CD4-positive, alpha-beta T cell treated with Interleukin-4 for 1 hour (primary cell): ENCODE data around the gene DPYD.
A peak's percentile ranks its signal among the peaks of the same experiment; 100 is the strongest.

Source experiments
- DNase-seq, 2 donors: peaks; one replicate each; pipeline ENCODE4 v3.0.0-alpha.2; 2020 to 2022

DPYD gene

GRCh38 chr1:97920832-97921571, at the start of gene DPYD:
Gene DPYD (minus strand): TSS chr1:97921034. CDS start chr1:97920922, 112 bp downstream.
- DNase-seq: peak; percentile 84

DNA sequence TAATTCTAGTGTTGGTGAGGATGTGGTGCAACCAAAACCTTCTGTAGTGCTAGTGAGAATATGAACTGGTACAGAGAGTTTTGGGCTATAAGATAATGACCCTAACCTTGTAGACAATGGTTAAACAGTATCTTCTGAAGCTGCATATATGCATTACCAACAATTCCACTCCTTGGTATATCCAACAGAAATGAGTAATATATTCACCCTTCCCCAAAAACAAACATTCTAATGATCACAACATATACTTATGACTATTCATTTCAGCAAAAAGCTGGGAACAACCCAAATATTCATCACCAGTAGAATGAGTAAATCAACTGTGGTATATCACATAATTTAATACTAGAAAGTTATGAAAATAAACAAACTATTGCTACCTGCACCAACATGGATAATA, 39.6 kb upstream of the DPYD start:
- no peak for DNase-seq

DNA sequence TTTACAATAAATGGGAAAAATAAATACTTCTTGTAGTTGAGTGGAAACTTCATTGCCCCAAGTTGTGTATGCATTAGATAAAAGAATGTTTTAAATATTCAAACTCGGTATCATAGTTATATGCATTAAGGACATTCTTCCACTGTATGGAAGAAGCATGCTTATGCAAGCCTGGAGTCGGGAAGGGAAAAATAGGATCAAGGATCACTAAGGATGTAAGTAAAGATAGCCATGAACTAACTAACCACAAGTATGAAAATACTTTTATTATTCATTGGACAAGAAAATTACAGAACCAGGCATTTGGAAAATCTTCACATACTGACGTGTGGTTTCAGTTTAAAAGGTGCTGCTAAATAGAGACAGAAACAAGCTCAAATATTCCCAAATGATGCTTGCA, 26.9 kb upstream of the DPYD start:
- no peak for DNase-seq

- DNase-seq: no peak
Measured at GRCh38 chr1:97943354-97943753, 22.5 kb upstream of the DPYD start.

DNA sequence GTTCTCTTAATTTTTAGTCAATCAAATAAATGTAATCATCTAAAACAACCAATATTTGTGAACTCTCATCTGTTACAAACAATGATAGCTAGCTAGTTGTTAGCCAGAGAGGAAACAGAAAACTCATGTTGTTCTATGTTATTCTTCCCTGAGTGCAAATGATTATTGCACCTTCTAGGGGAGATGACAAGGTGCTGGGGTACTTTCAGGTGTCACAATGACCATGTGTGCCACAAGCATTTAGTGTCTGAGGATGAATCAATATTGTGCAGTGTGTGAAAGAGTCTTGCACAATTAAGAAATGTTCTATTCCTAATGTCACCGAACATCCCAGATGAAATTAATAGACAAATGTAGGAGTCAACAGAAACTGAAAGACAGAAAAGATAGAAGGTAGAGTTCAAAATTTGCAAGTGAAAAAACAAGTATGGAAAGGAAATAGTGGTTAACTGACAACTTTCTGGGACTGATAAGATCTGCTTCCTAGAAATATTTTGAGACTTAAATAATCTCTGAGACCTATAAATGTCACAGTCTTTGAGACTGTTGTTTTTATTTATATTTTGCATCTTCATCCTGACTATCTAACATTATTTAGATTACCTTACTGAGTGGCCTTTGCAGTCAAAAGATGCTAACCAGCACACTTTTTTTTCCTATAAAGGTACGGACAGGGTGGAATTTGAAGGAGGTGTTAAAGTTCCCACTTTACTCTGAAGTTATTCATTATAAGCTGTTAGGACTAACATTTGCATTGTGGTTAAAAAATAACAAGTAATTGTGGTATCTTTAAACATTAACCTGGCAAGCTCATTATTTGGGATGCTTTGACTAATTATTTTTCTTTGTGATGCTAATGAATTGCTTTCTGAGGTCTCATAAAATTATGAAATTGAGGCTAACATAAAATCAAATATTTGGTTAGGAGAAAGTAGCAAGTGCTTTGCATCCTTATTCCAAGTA, 21.6 kb upstream of the DPYD start:
- peak in 1 of 2 donors; percentile 28 for DNase-seq

- no peak for DNase-seq
Measured at GRCh38 chr1:97938285-97938642, 17.4 kb upstream of the DPYD start.

- no peak for DNase-seq
Measured at GRCh38 chr1:97936976-97937375, 16.1 kb upstream of the DPYD start.

GRCh38 chr1:97934491-97934890, 13.7 kb upstream of the DPYD start:
- no peak for DNase-seq

DNA sequence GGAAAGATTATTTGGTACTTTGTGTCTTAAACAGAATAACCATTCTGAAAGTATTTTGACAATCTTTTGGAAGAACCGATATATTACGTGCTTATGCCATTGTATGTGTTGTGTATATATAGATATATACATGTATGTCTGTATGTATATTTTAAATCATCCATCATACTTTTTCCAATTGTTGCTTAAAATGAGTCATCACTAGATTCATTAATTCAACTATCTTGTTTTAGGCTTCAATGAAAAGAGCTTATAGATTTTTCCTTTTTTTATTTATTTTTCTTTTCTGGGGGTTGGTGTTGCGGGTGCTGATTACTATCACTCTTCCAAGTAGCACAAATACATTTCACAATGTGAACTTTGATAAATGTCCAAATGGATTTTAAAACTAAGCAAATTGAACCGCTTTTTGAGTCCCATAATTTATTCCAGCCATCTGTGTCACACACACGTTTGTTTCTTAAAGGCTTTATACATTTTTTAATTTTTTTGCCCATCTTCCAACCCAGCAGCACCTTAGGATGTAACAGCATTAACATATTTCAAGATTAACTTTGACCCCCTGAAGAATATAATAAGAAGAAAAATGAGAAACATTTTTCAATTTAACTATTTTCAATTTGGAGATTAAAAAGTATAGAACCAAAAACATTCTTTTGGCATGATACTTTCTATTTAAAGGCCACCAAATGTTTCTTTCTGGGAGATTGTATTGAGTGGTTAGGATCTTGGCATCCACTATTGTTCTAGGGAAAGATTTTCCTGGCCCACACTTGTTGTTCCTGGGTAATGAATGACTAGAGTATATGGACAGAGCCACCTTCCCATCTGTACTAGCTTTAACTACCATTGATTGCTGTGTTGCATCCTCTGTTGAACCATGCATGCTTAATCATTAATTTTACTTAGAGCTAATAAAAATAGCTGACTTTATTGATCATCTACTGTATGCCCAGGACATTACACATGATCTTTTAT, 9.3 kb upstream of the DPYD start:
- DNase-seq: no peak

GRCh38 chr1:97926017-97926708, 5.3 kb upstream of the DPYD start:
- no peak for DNase-seq

DNA sequence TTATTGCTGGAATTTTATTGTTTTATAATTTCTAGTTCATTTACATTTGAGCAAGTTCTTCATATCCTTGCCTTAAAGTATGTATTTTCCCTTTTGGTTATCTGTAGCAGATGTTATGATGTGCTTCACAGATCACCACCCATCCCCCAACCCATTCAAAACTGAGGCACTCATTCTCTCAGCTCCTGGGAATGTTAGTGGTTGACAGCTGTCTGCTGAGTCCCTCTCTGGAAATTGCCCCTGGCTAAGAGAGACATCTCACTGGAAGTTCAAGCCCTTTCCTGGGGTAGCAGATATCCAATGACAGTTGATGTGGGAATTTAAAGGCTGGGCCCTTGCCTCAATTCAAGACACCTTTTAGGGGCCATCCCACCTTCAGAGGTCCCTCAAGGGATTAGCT, 4.3 kb upstream of the DPYD start:
- no peak for DNase-seq

DNA sequence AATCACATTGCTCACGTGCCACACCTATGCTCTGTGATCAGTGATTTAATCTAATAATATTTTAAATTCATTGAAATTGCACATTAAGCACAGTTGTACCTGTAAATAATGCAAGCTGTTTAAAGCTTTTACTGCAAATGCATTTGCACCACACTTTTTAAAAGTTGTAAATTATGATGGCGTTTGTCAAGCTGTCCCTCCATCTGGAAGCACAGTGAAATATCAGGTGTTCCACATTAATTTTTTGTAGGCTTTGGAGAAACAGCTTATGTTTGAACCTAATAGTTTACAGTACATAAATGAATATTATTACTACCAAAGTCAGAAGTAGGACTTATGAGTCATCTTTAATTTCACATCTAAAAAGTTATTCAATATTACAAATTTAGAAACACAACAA, 3.0 kb upstream of the DPYD start:
- no peak for DNase-seq

DNA sequence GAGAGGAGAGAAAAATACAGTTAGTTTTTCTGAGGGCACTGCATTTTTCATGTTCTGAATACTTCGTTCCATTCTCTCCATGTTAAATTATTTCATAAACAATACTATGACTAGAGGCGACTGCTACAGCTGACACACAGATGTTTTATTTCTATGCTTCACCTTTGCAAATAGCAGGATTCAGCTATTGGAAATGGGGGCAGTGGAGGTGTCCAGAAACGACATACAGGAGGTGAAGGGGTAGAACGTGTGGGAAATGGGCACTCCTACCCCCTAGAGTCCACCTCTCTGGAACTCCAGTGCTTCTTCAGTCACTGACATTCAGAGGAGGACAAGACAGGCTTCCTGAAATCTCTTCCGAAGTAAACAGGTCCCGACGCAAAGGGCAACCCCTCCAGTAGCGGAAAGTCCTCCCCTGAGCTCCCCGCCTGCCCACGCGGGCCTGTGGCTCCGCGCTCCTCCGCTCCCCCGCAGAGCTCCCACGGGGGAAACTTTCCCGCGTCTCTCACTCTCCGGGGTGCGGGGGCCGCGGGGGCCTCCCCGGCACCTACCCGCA, 480 bp downstream of the DPYD start:
- DNase-seq: no peak

DNA sequence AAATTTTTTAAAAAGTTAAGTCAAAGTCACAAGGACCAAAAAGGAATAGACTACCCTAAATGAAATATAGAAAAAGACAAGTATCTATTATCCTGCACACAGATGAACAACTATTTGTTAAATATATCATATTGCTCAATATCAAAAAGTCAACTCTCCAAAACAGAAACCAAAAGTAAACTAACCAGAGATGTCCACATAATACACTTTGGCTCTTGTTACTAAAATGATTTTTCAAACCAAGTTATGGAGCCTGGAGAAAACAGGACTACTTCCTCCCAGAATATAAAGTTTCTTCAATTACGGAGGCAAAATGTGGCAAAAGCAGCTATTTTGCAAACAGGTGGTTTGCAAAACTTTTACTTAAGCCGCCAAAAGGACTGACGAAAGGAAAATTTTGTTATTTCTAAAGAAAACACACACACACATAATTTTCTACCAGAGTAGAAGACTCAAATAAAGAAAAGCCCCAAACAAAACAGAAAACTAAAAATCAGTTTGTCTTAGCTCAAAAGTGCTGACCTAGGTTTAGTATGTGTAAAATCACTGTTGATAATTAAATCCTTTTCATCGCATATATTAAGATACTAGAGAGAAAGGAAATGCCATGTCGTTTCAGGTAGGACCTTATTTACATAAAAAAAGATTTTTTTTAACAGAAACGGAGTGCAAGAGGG, 1.1 kb downstream of the DPYD start:
- DNase-seq: peak in 1 of 2 donors; percentile 42

GRCh38 chr1:97918961-97919360, 1.9 kb downstream of the DPYD start:
- no peak for DNase-seq

- DNase-seq: no peak
Measured at GRCh38 chr1:97913506-97914139, 7.2 kb downstream of the DPYD start.

- DNase-seq: peak in 1 of 2 donors; percentile 16
Measured at GRCh38 chr1:97911266-97912215, 9.3 kb downstream of the DPYD start.

DNA sequence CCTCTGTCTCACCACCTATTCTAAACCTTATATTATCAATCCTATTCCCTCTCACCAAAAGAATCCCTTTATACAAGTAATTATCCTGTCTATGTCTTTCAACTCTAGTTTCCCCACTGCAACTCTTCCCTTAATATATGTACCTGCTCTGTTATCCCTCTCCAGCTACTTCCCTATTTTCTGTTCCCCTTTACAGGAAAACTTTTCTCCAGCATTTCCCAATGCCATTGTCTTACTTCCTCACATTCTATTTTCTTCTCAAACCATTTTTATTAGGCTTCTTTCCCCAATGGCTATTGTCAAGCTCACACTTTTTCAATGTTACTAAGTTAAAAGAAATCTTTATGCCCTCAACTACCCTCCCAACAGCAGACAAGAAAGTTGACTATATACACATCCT, 11.6 kb downstream of the DPYD start:
- DNase-seq: no peak

DNA sequence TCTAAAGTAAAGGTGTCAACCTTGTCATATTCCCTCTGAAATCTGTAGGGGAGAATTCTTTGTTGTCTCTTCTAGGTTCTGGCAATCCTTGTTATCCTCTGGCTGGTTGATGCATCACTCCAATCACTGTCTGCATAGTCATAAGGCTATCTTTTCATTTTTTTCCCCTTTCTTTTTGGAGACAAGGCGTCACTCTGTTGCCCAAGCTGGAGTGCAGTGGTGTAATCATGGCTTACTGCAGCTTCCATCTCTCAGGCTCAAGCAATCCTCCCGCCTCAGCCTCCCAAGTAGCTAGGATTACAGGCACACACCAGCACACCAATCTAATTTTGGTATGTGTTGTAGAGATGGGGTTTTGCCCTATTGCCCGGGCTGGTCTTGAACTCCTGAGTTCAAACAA, 12.9 kb downstream of the DPYD start:
- DNase-seq: no peak
